HG03354 (cell line): ENCODE data around the gene L3MBTL2.
"Not testable (repeated sequence)": the region's sequence is repeated elsewhere in the genome, so short reads cannot be mapped to it uniquely, and the experiment has no call there.

Experiments
- ATAC-seq: cut with Tn5 transposase; IDR thresholded peaks from one replicate; pipeline ENCODE4 v1.9.1; 2021; ENCODE audit warnings: mild to moderate bottlenecking; ENCODE audit not compliant: unreplicated experiment, poor library complexity, severe bottlenecking

The L3MBTL2 gene

GRCh38 chr22:41239443-41240128 is 34.5 kb downstream of the L3MBTL2 start:
- no peak for ATAC-seq

- no peak for ATAC-seq
Measured at GRCh38 chr22:41240377-41241132, 35.4 kb downstream of the L3MBTL2 start, which contains the start of gene CHADL. TSS of gene CHADL (minus strand) at chr22:41240931. CDS start at chr22:41240881, 50 bp downstream.

- no peak for ATAC-seq
Measured at GRCh38 chr22:41241133-41241676, 36.1 kb downstream of the L3MBTL2 start.

GRCh38 chr22:41242396-41243117 is 37.4 kb downstream of the L3MBTL2 start:
- no peak for ATAC-seq

- ATAC-seq: no peak
Measured at GRCh38 chr22:41243361-41243760, 38.2 kb downstream of the L3MBTL2 start.

- no peak for ATAC-seq
Measured at GRCh38 chr22:41245917-41246499, 40.9 kb downstream of the L3MBTL2 start.

- ATAC-seq: no peak
Measured at GRCh38 chr22:41247703-41248102, 42.6 kb downstream of the L3MBTL2 start.

- ATAC-seq: no peak
Measured at GRCh38 chr22:41248314-41248713, 43.2 kb downstream of the L3MBTL2 start.

GRCh38 chr22:41248758-41249157 is 43.6 kb downstream of the L3MBTL2 start:
- ATAC-seq: no peak

GRCh38 chr22:41249442-41249841 is 44.3 kb downstream of the L3MBTL2 start:
- no peak for ATAC-seq

GRCh38 chr22:41250127-41250526 is 45.0 kb downstream of the L3MBTL2 start:
- no peak for ATAC-seq

GRCh38 chr22:41252365-41252764 is 47.3 kb downstream of the L3MBTL2 start:
- ATAC-seq: no peak

GRCh38 chr22:41254230-41254629 is 49.1 kb downstream of the L3MBTL2 start:
- no peak for ATAC-seq

- no peak for ATAC-seq
Measured at GRCh38 chr22:41256254-41257253, 51.4 kb downstream of the L3MBTL2 start.

- ATAC-seq: no peak
Measured at GRCh38 chr22:41257696-41258095, 52.6 kb downstream of the L3MBTL2 start.

GRCh38 chr22:41259756-41260155 is 54.6 kb downstream of the L3MBTL2 start:
- not testable (repeated sequence) for ATAC-seq

- no peak for ATAC-seq
Measured at GRCh38 chr22:41260871-41261270, 55.8 kb downstream of the L3MBTL2 start.

- ATAC-seq: no peak
Measured at GRCh38 chr22:41261541-41262249, 56.6 kb downstream of the L3MBTL2 start.
